ENCODE measurements around the gene KRTAP5-5.
"Not testable (repeated sequence)": the region's sequence is repeated elsewhere in the genome, so short reads cannot be mapped to it uniquely, and the experiment has no call there.

KRTAP5-5 gene, protein sequence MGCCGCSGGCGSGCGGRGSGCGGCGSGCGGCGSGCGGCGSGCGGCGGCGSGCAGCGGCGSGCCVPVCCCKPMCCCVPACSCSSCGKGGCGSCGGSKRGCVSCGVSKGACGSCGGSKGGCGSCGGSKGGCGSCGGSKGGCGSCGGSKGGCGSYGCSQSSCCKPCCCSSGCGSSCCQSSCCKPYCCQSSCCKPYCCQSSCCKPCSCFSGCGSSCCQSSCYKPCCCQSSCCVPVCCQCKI

DNA sequence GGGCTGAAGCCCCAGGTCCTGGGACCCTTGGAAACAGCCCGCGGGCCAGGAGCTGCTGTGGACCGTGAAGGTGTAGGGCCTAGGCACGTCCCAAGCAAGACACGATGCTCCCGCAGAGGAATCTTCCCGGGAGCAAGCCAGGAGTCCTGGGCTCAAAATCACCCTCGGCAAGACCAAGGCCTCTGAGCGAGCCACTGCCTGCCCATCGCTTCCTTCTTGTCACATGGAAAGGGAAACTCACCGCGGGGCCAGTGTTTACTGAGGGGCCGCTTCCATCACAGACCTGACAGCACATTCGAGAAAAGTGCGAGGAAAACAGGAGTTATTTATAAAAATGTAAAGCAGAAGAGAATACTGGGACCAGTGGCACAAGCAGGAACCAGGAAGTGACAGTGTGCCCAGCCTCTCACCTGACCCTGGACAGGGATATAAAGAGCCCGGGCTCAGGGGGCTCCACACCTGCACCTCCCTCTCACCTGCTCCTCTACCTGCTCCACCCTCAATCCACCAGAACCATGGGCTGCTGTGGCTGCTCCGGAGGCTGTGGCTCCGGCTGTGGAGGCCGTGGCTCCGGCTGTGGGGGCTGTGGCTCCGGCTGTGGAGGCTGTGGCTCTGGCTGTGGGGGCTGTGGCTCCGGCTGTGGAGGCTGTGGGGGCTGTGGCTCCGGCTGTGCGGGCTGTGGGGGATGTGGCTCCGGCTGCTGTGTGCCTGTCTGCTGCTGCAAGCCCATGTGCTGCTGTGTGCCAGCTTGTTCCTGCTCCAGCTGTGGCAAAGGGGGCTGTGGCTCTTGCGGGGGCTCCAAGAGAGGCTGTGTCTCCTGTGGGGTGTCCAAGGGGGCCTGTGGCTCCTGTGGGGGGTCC is at the start of gene KRTAP5-5:
Gene KRTAP5-5 (plus strand): TSS at position 450 of the 860 bp plus-strand sequence. CDS start 66 bp downstream, at position 516.
- DNase-seq (ENCODE audit: low read depth in 4 of 4, low spot score in 1 of 4) = no peak

DNA sequence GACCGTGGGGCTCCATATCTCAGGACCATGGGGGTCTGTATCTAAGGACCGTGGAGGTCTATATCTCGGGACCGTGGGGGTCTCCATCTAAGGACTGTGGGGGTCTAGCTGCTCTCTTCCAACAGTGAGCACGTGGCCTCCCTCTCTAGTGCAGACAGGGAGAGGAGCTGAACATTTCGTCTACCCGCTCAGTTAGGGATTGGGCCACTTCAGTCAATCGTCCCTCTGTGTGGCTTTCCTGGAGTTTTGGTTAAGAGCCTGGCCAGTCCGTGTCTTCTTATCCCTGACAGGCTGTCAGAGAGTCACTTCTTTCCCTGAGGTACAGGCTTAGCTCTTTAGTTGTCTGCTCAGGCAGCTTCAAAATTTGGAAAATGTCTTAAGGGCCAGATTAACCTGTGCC is 47.6 kb upstream of the KRTAP5-5 start:
- no peak for DNase-seq (ENCODE audit: low read depth in 4 of 4, low spot score in 1 of 4)

DNA sequence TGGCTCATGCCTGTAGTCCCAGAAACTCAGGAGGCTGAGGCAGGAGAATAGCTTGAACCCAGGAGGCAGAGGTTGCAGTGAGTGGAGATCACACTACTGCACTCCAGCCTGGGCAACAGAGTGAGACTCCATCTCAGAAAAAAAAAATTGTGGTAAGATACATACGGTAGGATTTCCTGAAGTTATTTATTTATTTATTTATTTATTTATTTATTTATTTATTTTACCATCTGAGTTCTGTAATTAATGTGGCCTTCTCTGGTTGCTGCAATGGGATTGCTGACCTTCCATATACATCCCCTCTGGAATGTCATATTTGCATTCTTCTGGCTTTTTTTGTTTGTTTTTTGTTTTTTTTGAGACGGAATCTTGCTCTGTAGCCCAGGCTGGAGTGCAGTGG is 46.7 kb upstream of the KRTAP5-5 start:
- DNase-seq (ENCODE audit: low read depth in 4 of 4, low spot score in 1 of 4) = not testable (repeated sequence)

DNA sequence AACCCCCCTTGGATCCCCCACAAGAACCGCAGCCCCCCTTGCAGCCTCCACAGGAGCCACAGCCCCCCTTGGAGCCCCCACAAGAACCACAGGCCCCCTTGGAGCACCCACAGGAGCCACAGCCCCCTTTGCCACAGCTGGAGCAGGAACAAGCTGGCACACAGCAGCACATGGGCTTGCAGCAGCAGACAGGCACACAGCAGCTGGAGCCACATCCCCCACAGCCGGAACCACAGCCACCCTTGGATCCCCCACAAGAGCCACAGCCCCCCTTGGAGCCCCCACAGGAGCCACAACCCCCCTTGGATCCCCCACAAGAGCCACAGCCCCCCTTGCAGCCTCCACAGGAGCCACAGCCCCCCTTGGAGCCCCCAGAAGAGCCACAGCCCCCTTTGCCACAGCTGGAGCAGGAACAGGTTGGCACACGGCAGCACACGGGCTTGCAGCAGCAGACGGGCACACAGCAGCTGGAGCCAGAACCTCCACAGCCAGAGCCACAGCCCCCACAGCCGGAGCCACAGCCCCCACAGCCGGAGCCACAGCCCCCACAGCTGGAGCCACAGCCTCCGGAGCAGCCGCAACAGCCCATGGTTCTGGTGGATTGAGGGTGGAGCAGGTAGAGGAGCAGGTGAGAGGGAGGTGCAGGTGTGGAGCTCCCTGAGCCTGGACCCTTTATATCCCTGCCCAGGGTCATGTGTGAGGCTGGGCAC is 44.8 kb upstream of the KRTAP5-5 start, which contains the start of gene KRTAP5-1:
Gene KRTAP5-1 (minus strand): TSS at position 623 of the 710 bp plus-strand sequence. CDS start 34 bp downstream, at position 589.
- not testable (repeated sequence) for DNase-seq (ENCODE audit: low read depth in 4 of 4, low spot score in 1 of 4)

DNA sequence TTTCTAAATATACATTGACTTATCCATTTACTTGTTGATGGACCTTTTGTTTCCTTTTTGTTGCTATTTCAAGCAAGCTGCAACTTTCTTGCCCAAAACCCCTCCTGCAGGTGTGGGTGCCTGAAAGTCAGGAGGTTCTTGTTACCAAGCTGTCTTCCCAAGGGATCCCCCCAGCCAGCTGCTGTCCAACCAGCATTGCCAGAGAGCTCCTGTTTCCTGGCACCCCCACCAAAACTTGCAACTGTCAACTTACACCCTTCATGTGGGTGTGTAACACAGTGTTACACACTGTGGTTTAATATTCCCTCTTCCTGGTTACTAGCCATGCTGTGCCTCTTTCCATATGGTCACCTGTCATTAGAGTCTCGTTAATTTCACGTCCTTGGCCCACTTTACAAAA is 42.9 kb upstream of the KRTAP5-5 start:
- no peak for DNase-seq (ENCODE audit: low read depth in 4 of 4, low spot score in 1 of 4)

DNA sequence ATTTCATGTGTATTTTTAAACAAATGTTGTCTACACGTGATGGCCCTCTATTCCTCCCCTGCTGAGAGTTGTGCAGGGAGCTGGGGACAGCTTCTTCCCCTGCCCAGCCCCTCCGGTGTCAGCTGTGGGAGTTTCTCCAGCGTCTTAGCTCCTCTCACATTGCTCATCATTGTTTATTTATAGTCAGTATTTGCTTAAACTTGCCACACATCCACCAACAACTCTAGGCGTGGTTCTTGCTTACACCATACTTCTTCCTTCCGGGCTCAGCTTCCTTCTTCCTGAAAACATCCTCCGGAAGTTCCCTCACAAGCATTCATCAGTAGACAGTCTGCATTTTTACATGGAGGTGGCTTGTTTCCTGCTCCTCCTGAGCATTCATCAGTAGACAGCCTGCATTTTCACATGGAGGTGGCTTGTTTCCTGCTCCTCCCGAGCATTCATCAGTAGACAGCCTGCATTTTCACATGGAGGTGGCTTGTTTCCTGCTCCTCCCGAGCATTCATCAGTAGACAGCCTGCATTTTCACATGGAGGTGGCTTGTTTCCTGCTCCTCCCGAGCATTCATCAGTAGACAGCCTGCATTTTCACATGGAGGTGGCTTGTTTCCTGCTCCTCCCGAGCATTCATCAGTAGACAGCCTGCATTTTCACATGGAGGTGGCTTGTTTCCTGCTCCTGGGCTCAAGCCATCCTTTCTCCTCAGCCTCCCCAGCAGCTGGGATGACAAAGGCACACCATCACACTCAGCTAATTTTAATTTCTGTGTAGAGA is 40.2 kb upstream of the KRTAP5-5 start:
- DNase-seq (ENCODE audit: low read depth in 4 of 4, low spot score in 1 of 4) = not testable (repeated sequence)

DNA sequence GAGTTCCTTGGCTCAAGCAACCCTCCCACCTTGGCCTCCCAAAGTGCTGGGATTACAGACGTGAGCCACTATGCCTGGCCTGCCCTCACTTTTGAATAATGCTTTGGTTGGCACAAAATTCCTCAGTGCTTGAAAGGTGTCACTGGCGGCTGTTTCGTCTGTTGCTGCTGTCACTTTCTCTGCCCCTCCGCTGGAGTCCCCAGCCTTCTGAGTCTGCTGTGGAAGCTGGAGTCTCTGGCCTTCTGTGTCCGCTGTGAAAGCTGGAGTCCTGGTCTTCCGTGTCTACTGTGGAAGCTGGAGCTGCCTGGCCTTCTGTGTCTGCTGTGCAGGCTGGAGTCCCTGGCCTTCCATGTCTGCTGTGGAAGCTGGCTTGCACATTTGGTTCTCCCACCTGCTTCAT is 39.6 kb upstream of the KRTAP5-5 start:
- no peak for DNase-seq (ENCODE audit: low read depth in 4 of 4, low spot score in 1 of 4)

DNA sequence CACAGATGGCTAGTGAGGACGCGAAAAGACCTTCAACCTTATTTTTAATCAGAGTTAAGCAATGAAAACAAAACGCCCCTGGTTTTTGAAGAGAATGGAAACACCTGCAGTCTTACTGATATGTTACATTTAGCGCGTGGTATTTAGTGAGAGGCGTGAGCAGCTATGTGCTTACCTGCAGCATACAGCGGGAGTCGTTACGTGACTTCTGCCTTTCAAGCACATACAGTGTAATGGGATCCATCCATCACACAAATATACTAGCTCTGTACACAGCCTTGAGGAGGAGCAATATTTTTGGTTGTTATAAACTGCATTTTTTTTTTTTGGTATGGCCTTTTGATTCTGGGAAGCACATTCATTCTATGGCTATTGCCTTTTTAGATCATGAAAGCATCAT is 36.9 kb upstream of the KRTAP5-5 start:
- no peak for DNase-seq (ENCODE audit: low read depth in 4 of 4, low spot score in 1 of 4)

DNA sequence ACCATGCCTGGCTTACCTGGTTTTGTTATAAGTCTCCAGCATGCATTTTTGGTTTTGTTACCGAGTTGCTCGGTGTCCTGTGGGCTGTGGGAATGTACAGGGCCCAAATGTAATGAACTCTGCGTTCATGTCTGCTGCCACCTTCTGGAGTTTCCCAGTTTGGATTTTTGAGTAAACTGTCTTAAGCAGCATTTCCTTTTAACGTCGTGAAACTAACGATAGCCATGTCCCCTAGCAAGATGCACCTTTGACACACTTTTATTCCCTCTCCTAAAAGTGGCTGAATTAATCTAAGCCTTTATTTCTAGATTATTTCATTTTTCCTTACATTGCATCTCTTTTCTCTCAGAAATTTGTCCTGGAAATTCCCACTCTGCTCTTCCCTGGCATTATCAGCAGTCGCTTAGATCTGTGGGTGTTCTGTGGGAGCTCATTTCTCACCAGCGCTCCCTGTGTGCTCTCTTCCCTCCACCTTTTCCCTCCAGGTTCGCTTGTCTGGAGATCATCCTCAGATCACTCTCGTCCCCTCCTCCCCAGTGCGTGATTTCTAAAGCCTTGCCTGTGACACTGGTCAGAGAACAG is 33.5 kb upstream of the KRTAP5-5 start:
- DNase-seq (ENCODE audit: low read depth in 4 of 4, low spot score in 1 of 4) = not testable (repeated sequence)

DNA sequence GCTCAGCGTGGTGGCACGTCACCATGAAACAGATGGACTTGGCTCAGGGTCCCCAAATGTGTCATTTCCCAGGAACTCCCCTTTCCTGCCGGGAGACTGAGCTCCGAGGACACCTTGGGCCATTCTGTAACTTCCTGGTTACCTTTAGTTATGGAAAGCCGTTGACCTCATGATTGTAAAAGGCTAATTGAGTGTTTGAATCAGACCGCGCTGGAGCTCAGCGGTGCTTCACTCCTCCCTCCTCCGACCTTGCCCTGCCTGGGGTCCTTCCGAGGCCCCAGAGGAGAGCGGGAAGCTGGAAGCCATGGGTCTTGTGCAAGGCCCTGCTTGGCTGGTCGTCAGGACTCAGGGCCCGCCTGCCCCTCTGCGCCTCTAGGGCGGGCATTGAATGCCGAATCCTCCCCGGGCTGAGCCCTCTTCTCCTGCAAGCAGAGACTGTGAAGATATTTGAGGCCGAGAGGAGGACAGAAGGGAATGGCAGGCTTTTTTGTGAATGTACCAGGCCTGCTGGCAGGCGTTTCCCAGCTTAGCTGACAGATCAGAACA is 32.9 kb upstream of the KRTAP5-5 start:
- not testable (repeated sequence) for DNase-seq (ENCODE audit: low read depth in 4 of 4, low spot score in 1 of 4)

DNA sequence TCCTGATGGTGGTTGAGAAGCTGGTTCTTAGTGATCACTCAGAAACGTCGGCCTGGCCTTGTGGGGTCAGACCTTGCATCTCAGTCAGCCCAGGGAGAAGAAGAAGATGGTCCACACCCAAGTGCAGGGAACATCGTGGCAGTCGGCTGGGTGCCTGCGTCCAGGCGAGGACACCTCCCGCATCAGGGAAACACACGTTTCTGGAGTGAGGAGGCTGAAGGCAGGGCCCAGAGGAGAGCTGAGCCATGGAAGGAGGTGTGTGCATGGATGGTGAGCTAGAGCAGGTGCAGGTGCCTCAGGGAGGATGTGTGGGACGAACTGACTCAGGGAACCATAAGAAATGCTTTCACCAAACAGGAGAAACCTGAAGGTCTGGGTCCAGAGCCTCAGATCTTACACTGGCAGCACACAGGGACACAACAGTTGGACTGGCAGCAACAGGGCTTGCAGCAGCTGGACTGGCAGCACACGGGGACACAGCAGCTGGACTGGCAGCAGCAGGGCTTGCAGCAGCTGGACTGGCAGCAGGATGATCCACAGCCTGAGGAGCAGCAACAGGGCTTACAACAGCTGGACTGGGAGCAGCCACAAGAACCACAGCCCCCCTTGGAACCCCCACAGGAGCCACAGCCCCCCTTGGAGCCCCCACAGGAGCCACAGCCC is 32.1 kb upstream of the KRTAP5-5 start:
- no peak for DNase-seq (ENCODE audit: low read depth in 4 of 4, low spot score in 1 of 4)

DNA sequence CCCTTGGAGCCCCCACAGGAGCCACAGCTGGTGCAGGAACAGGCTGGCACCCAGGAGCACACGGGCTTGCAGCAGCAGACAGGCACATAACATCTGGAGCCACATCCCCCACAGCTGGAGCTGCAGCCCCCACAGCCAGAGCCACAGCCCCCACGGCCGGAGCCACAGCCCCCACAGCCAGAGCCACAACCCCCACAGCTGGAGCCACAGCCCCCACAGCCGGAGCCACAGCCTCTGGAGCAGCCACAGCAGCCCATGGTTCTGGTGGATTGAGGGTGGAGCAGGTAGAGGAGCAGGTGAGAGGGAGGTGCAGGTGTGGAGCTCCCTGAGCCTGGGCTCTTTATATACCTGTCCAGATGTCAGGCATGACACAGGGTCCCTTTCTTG is 31.6 kb upstream of the KRTAP5-5 start, which contains the start of gene KRTAP5-2:
Gene KRTAP5-2 (minus strand): TSS at position 301 of the 387 bp plus-strand sequence. CDS start 44 bp downstream, at position 257.
- no peak for DNase-seq (ENCODE audit: low read depth in 4 of 4, low spot score in 1 of 4)

DNA sequence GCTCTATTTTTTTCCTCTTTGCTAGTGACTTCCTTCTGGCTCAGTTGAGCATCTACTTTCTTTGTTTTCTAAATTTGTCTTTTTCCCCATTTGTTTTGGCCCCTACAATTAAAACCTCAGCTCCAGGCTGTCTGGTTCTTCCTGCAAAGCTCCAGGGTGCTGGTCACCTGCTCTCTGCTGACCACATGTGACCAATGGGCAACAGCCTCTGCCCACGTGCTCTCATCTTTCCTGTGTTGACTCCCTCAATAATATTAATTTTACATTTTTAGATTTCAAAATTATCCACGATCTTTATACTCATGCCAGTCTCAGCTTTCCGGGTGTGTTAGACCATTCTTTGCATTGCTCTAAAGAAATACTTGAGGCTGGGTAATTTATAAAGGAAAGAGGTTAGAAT is 31.2 kb upstream of the KRTAP5-5 start:
- not testable (repeated sequence) for DNase-seq (ENCODE audit: low read depth in 4 of 4, low spot score in 1 of 4)

DNA sequence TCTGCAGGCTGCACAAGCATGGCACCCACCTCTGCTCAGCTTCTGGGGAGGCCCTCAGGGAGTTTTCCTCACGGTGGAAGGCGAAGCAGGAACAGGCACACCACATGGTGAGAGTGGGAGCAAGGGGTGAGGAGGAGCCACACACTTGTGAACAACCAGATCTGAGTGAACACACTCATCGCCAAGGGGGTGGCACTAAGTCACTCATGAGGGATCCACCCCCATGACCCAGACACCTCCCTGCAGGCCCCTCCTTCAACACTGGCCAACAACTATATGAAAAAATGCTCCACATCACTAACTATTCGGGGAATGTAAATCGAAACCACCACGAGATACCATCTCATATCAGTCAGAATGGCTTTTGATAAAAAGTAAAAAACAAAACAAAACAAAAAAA is 30.8 kb upstream of the KRTAP5-5 start:
- no peak for DNase-seq (ENCODE audit: low read depth in 4 of 4, low spot score in 1 of 4)

DNA sequence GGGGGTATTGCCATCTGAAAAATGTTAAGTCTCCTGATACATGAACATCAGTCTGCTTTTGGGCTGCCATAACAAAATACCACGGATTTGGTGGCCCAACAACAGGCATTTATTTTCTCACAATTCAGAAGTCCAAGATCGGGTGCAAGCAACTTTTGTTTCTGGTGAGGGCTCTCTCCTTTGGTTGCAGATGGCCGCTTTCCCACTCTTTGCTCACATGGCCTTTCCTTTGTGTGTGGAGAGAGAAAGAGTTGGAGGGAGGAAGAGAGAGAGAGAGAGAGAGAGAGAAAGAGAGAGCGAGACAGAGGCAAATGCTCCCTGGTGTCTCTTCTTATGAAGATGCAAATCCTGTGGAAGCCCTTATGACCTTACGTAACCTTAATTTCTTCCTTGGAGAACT is 28.9 kb upstream of the KRTAP5-5 start:
- DNase-seq (ENCODE audit: low read depth in 4 of 4, low spot score in 1 of 4) = no peak

DNA sequence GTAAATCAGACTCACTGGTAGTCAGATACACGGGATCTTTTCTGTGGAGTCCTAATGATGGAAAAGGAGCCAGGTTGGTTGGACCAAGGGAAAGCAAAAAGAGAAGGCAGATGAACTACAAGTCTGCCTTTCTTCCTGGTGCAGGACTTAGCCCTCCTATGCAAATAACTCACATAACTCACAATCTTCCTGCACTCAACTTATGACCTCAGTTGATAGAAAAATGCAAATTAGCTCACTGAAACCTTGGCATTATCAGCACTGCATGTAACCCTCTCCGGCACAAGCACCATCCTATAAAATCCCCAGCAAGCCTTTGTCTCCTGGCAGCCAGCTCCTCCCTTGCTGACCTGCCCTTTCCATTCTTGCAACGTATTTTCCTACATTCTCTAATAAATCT is 27.9 kb upstream of the KRTAP5-5 start:
- DNase-seq (ENCODE audit: low read depth in 4 of 4, low spot score in 1 of 4) = not testable (repeated sequence)

DNA sequence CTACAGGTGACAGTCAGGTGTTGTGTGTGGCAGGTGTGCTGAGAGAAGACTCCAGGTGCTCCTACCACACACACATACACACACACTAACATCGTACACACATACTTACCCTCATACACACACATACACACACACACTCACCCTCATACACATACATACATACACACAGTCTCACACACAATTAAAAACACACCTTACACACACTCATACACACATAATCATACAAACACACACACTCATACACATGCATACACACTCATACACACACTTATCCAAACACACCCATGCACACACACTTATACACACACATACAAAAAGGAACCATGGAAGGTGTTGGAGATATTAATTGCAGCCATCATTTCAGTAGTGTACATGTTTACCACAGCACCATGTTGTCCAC is 25.9 kb upstream of the KRTAP5-5 start:
- DNase-seq (ENCODE audit: low read depth in 4 of 4, low spot score in 1 of 4) = no peak

DNA sequence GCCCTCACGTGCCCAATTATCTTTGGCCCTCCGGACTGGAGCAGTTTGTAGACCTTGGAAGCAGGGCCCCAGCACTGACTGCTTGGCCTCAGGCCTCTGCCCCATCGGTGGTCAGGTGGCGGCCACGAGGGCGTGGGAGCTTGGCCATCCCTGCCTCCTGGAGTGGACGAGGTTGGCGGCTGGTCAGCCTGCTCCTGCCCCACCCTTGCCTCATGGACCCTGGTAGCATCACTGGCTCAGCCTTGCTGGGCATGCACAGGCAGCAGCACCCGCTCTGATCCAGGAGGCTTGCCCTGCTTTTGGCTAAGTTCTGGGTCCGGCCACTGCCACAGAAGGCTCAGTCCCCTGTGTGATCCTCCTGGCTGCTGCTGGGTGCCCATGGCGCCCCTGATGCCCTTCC is 25.4 kb upstream of the KRTAP5-5 start:
- DNase-seq (ENCODE audit: low read depth in 4 of 4, low spot score in 1 of 4) = no peak

DNA sequence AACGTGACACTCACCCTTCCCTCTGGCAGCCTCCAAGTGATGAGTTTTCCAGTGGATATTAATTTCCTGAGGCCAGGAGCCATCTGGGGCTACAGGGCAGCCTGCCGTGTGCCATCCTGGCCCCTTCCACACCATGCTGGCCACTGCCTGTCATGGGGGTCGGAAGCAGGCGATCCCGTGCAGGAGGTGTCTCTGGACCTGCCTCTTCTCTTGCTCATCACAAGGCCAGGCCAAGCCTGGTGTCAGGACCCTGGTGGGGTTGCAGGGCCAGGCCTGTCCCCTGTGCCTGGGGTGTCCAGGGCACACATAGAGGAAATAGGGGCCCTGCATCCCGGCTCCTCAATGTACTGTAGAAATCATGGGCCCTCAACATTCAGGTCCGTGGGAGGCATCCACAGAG is 24.9 kb upstream of the KRTAP5-5 start:
- DNase-seq (ENCODE audit: low read depth in 4 of 4, low spot score in 1 of 4) = no peak

DNA sequence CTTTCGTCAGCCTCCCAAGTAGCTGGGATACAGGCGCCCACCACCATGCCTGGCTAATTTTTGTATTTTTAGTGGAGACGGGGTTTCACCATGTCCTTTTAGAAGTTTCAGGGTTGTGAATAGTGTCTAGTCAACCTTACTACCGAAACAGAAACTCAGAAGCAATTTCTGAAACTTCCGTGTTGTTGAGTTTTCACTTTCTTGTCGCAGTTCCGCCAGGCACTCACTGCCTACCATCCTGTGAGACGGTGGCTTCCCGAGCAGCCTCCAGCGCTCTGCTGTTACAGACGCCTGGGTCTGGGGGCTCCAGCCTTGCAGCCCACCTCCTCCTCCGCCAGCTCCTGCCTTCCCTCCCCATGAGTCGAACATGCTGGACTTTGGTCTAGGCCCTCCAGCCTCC is 23.7 kb upstream of the KRTAP5-5 start:
- DNase-seq (ENCODE audit: low read depth in 4 of 4, low spot score in 1 of 4) = not testable (repeated sequence)

All from stimulated activated CD4-positive, alpha-beta T cell treated with anti-CD3 and anti-CD28 coated beads, Interleukin-1b, Interleukin-23, amount 100 ng/mL, for 24 hours (primary cell).